ENCODE measurements around the gene RASAL3.

Gene RASAL3

DNA sequence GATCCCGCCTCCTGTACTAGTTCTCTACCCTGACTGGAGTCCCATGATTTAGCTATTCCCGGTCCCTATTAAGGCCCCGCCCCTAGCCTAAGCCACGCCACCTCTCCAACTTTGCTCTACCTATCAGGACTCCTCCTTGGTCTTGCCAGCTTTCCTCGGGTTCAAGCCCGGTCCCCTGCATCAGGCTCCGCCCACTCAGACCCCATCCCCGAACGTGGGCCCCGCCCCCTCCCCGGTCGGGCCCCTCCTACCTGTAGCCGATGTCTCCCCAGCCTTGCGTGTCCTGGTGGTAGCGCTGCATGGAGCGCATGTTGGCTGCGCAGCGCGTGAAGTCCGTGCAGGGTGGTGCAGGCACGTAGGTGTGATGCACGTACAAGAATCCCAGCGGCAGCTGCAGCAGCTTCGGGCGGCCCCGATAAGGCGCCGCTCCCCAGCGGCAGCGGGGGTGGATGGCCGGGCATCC lies 7.3 kb upstream of the RASAL3 start:
- no peak for DNase-seq

GRCh38 chr19:15469513-15470297 lies 5.4 kb upstream of the RASAL3 start:
- peak; percentile 22 for DNase-seq

GRCh38 chr19:15468675-15469512 lies 4.5 kb upstream of the RASAL3 start:
- DNase-seq = no peak

GRCh38 chr19:15467734-15468214 lies 3.4 kb upstream of the RASAL3 start:
- DNase-seq = no peak

GRCh38 chr19:15466851-15467733 lies 2.7 kb upstream of the RASAL3 start:
- DNase-seq = peak; percentile 96

- peak; percentile 87 for DNase-seq
Observed at GRCh38 chr19:15463861-15464371, 428 bp downstream of the RASAL3 start.

DNA sequence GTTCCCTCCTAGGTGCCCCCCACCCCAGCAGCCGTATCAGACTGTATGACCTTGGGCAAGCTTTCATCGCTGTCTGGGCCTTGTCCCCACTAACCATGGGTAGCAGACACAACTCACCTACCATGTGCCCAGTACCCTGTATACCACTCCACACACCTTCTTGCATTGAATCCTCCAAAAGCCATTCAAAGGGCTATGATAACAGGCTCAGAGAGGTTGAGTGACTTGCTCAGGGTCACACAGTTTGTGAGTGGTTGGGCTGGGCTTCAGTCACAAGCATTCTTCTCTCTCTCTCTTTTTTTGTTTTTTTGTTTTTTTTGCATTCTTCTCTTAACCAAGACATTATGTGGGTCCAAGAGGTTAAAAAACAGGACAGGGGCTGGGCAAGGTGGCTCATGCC lies 2.6 kb downstream of the RASAL3 start:
- no peak for DNase-seq

DNA sequence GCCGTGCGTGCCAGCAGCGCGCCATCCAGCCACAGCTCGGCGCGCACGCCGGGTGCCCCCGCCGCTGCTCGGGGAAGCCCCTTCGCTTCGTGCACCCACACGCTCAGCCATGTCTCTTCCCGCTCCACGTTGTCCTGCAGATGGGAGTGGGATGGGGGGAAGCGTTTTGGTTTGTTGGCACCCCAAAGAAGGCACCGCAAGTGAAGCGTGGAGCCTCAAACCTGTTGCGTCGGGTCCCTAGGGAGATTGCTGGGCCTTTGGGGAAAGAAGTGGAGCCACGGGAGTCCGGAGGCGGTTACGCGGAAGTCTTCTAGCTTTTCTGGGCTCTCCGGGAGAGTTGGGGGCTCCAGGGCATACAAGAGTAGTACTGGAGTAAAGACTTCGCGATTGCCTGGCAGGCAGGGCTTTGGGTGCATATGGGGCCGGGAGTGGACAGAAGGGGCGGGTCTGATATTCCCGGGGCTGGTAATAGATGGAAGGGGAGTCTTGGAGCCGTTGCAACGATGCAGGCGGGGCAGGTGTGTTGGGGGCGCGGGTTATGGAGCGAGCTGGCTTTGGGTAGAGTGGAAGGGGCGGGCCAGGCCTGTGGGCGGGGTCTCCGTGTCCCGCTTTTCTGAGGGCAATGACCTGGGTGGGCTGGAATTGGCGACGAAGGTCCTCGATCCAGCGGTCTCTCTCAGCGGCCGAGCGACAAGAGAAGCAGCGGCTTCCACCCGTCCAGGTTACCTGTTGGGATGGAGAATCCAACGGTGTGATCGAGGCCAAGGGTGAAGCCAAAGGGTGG lies 6.5 kb downstream of the RASAL3 start:
- DNase-seq = no peak

GRCh38 chr19:15456871-15457700 lies 7.3 kb downstream of the RASAL3 start:
- no peak for DNase-seq

- no peak for DNase-seq
Observed at GRCh38 chr19:15456441-15456840, 7.9 kb downstream of the RASAL3 start.

- DNase-seq = no peak
Observed at GRCh38 chr19:15455996-15456395, 8.3 kb downstream of the RASAL3 start.

DNA sequence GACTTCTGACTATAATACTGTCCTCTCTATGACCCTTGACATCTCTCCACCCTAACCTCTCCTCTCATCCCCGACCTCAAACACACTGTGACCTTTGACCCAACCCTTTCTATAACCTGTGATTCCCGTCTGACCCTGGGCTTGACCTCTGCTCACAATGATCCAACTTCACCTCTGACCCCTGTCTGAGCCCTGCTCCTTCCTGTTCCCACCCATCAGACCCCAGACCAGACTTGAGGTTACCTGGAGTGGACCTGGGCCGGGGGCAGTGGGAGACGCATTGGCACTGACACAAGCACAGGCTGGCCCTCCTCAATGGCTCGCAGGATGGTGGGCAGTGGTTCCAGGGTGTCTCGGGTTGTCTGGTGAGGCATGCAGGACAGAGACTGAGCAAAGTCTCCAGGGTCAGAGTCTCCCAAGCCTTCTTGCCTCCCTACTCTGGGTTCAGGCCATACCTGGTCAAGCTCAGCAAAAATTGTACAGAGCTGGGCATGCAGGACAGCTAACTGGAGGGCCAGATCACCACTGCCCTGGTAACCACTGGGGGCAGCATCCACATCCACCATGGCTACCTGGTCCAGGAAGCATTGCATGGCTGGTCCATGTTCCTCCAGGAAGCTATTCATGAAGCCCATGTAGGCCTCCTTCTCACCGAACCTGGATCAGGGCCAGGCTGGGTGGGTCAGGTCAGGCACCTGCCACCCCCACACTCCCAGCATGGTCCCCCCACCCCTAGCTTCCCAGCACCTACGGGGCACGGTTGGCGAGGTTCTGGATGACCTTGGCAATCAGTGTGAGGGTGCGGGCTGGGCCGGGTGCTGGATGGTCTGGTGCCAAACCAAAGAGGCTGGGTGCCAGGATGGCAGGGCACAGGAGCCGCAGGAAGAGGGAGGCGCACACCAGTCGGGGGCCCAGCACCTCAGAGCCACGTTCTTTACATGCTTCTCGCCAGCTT lies 10.2 kb downstream of the RASAL3 start:
- no peak for DNase-seq

DNA sequence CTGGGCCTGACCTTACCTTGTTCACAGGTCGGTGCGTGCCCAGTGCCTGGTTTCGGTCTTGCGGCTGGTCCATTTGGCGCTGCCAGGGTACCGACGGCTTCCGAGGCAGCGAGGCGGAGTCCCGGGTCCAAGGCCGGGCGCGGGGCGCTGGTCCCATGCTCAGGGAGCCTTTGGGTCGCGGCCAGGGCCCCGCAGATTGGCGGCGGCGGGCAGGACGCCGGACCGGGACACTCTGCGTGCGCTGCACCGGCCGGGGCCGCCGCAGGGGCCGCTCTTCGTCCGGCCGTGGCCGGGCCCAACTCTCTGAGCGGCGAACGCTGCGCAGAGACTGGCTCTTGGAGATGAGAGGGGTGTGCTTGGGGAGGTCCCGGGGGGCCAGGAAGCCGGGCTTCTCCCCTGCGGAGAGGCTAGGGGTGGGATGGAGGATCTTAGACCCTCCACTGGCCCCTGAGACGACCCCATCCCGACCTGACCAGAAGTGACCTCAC lies 11.2 kb downstream of the RASAL3 start:
- no peak for DNase-seq

DNA sequence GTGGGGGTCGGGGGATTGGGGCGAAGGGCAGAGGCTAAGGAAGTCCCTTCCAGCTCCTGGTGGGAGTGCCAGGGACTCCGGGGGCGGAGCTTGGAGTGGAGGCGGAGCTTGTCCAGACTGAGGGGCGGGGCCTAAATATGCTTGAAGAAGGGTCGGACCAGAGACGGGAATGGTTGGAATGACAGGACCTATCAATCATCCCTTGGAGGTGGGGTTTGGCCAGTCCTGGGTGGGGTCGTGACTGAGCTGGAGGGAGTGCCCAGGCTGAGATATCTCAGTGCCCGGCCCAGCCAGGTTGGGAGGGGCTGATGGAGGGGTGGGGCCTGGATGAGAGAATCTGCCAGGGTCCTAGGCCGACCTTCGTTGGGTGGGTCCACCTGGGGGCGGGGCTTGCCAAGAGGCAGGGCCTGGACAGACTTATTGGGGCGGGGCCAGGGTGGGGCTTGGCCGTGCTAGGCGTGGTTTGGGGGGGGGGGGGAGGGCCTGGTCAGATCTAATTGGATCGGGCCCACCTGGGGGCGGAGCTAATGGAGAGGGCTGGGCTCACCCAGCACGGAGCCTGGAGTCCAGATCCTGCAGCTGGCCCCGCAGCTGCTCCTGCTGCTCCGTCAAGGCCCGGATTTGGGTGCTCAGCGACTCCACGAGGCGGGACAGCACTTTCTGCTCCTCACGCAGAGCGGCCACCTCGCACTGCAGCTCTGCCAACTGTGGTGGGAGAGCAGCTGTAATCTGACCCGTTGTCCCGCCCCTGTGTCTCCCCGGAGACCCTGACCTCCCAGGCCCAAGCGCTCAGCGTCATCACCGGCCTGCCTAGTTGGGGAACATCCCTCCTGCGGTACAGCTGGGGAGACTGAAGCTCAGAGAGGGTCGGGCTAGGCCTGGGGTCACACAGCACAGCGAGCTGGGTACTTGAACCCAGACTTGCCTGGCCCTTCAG lies 12.0 kb downstream of the RASAL3 start:
- DNase-seq = no peak

DNA sequence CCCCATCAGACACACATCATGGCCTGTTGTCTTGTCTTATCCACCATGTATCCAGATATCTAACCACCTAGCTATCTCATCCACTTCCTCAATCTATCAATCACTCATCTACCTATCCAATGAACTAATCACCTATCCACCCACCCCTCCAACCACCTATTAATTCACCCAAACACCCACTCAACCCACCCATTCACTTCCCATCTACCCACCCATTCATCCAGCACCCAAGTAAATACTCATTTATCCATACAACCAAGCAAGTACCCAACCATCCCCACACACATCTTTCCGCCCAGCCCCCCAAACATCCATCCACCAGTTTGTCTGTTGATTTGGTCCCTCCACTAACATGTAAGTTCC lies 13.8 kb downstream of the RASAL3 start:
- no peak for DNase-seq

DNA sequence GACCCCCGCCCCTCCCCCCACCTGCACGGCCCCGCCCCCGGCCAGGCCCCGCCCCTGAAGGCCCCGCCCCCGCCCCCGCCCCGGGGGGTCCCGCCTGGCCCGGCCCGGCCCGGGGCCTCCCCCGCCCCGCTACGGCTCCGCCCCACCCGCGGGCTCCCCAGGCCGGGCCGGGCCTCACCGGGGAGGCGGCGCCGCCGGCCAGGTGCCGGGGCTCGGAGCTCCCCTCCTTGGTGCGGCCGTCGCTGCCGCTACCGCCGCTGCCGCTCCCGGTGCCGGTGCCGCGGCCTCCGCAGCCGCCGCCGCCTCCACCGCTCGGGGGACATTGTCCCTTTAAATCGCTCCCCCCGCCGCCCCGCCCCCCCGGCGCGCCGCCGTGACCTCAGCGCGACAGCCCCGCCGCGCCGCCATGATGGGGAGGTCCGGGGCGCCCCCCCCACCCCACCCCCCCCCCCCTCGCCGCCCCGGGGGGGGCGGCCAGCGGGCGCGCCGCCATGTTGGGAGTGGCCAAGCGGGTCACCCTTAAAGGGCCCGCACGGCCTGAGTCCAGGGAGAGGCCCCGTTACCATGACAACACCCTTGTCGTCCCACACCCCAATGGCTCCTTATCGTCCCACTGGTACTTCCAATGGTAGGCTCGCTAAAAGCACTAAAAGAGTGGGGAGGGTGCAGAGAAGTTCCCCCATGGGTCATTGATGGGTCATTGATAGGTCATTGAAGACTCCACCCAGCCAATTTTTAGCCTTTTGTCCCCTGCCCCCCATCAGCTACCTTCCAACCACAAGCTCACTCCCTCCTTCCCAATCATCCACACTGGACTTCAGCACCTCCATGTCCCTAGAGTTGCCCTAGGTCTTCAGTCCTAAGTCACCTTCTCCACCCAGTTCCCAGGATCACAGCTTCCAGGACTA lies 14.5 kb downstream of the RASAL3 start, which contains the start of gene WIZ:
Gene WIZ (minus strand): TSS at position 337 of the 908 bp plus-strand sequence. CDS start 1,649 bp downstream, outside the sequence.
- peak; percentile 81 for DNase-seq
